HG03039 (cell line): Measurements from ENCODE around the gene SPINK2.

Experiments
- ATAC-seq: cut with Tn5 transposase; IDR thresholded peaks from one replicate; pipeline ENCODE4 v1.9.1; 2021; ENCODE audit warnings: mild to moderate bottlenecking, moderate library complexity; ENCODE audit not compliant: unreplicated experiment

SPINK2 gene, protein sequence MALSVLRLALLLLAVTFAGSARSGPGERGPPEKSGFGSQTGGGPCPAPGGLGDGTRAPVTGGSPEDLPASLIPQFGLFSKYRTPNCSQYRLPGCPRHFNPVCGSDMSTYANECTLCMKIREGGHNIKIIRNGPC

DNA sequence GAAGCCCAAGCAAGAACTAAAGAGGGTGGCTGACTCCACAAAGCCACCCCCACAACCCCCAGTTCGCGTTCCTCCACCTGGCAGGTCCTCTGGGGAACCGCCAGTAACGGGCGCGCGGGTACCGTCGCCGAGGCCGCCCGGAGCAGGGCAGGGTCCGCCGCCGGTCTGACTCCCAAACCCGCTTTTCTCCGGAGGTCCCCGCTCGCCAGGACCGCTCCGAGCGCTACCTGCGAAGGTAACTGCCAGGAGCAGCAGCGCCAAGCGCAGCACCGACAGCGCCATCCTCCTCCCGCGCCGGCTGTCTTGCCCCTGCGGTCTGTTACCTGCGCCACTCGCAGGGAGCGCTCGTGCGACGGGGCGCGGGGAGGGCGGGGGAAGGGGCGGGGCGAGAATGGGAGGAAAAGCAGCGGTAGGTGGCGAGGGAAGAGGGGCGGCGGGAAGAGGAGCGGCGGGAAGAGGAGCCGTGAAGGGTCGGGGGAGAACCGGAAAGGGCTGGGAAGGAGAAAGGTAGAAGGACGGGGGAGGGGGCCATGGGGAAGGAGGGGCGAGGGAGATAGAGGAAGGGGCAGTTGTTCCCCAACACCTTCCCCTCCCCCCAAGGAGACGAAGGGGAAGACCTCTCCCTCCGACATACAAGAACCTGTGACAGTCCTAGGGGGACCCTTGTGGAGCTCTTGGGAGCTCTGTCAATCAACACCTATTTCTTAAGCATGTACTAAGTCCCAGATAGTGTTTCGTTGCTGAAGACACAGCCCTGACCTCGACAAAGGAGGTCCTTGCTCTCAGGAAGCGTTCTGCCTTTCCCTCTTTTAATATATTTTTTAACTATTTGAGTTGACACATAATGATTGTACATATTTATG is at the start of gene SPINK2:
TSS of gene SPINK2 (minus strand) at position 321 of the 863 bp plus-strand sequence. CDS start at position 282, 39 bp downstream.
- ATAC-seq = peak; percentile 47

DNA sequence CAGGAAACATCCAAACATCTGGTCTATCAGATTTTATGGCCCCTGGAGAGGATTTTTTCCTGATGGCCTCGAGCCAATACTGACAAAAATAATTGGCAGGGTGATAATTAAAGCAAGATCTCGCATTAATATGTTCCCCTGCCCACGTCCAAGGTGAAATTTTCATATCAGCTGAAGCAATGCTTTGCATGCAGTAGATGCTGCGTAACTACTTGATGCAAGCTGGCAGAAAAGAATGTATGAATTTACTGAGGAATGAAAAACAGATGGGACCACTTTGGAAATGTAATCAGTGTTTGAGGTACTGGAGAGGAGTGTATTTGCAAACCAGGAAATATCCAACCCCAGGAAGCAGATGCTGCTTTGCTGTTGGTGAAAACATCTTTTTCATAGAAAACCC is 49.4 kb upstream of the SPINK2 start:
- ATAC-seq = no peak

DNA sequence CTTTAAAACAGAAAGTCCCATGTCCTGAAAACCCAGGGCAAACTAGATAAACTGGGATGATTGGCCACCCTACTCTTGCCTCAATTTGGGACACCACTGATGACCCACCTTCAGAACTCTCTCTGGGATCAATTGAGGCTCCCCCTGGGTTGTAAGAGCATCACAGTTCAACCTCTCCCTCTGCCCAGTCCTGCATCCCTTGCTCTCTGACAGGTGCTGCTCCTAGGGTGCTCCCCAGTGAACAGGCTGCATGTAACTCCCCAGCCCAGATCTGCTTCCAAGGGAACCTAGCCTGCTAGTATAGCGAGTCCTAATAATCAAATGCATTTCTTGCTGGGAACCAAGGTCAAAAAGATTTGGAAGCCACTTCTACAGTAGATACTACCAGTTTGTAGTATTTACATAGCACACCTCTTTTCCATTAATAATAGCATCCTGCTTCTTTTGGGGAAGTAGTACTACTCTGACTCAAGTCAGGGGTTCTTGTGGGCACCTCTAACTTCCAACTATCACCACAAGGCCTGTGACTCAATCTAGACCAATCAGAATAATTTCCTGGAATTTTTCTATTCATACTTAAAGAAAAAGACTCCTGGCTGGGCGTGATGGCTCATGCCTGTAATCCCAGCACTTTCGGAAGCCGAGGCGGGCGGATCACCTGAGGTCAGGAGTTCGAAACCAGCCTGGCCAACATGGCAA is 42.1 kb upstream of the SPINK2 start:
- no peak for ATAC-seq

DNA sequence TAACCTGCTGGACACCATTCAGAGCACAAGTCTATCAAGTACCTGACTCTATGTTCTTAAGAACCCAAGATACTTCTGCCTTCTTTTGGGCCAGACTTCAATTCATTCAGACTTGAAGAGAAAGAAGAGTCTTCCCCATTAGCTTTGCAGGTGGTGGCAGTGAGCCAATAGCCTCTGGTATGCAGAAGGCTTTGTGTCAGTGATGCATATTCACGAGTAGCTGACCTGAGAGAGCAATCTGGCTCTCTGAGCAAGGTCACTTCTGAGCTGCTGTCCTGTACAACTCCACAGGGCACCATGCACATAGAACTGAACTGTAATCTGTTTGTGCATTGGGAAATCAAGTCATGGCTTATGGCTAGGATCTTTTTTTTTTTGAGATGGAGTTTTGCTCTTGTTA is 39.9 kb upstream of the SPINK2 start:
- no peak for ATAC-seq

DNA sequence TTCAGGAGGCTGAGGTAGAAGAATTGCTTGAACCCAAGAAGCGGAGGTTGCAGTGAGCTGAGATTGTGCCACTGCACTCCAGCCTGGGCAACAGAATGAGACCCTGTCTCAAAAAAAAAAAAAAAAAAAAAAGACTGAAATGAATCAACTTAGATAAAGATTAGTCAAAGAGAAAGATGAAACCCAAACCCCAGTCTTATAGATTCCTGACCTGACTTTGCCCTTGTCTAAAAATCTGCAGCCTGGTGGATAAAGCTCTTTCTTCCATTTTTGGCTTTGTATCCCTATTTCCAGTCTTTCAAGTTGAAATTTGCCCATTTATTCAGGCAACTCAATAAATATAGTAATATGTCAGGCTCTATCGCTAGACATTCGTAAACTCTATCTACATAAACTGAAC is 39.3 kb upstream of the SPINK2 start:
- ATAC-seq = no peak

DNA sequence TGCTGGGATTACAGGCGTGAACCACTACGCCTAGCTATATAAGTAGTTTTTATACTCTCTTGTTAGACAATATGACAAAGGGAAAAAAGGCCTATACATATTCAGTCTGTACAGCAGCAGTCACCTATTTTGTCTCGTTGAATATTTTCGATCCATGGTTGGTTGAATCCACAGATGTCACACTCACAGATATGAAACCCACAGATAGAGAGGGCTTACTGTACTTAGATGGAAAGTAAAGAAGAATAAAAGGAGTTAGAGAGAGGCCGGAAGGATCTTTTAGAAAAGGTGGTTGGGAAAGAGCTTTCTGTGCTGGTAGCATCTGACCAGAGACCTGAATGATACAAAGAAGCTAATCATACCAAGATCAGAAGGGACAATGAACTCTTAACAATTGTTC is 38.3 kb upstream of the SPINK2 start:
- peak; percentile 52 for ATAC-seq

DNA sequence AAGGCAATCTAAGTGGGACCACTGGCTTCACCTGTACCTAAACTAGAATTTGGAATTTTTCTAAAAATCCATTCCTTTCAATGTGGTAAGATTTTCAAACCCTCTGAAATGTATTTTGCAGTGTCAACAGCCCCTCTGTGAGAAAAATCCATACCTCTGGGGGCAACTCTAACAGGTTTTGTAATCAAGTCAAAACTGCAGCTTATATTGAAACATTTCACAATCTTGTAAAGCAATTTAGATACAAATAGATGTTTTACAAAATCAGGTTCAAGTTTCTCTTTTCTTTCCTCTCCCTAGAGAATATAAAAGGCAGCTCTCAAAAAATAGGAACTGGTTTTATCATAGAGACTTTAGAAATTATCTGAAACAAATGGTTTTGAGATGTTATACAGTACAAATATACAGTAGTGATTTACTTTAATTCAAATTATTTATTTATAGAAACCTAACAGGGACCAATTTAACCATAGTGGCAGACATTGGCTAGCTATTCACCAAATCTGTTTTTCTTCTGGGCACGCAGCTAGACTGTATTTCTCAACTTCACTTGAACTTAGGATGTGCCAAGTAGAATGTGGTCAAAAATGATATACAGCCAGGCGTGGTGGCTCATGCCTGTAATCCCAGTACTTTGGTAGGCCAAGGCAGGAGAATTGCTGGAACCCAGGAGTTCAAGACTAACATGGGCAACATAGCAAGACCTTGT is 36.3 kb upstream of the SPINK2 start:
- no peak for ATAC-seq

DNA sequence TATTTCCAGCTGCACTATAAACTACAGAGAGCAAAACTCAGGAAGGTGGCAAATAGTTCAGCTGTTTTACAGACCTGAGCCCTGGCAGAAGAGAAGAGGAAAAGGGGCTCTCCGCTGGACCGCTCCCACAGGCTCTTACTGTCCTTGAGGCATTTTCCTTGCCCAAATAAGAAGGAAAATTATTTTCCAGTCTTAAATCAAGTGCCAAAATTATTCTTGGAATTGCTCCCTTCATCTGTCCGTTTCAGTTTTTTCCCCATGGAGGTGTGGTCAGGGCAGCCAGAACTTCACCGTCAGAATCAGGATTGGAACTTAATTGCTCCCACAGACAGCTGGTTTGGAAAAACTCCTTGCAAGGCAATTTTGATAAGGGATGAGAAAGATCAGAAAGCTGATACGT is 35.2 kb upstream of the SPINK2 start:
- no peak for ATAC-seq

DNA sequence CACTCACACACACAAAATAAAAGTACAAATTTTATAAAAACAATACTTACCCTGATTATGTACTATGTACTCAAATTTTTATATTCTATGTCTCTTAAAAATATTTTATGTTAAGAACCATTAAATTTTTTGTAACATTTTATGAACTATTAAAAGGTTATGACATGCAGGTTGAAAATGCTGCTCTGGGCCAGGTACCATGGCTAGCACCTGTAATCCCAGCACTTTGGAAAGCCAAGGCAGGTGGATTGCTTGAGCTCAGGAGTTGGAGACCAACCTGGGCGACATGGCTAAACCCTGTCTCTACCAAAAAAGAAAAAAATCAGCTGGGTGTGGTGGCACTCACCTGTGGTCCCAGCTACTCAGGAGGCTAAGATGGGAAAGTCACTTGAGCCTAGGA is 29.4 kb upstream of the SPINK2 start:
- ATAC-seq = no peak

DNA sequence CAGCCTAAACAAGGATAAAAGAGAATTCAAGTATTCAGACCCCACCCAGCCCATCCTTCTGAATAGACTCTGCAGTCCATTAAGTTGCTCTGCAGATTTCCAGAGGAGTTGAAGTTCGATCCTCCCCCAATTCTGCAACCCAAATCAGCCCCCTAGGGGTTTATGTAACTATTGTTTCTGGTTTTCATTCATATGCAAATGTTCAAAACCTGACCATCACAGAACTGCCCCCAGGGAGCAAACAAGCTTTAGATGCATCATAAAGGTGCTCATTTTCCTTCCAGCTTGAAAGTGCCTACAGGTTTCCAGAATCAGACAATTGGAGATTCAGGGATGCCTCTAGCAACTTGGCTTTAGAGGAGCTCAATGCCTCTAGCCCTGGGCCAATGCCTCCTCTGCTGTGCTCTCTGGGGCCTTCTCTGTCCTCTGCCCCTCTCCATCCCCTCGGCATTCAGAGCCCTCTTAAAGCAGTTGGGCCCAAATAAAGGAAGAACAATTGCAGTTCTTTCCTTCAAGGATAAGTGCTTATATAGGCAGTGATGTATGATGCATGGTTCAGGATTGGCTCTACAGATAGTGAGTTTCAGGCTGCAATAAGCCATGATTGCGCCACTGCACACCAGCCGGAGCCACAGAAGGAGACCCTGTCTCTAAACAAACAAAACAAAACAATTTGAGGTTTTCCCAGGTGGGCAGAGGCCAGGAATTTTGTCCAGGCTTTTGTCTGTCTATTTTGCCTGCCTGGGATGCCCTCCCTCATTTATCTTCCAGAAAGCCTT is 23.5 kb upstream of the SPINK2 start:
- no peak for ATAC-seq

DNA sequence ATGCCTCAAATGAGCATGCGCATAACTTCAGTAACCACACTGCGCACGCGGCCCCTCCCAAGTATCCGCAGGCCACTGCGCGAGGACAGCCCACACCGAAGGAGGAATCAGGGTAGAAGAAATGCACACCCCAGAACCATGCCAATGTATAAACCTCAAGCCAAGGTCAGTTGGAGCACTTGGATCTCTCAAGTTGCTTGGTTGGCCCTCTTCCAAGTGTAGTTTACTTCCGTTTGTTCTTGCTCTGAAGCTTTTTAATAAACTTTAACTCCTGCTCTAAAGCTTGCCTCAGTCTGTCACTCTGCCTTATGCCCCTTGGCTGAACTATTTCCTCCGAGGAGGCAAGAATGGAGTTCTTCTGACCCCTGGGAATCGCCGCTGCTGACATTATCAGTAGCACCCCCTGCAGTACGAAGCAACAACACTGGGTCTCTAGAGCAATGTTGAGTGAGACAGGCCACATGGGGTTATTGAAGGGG is 22.0 kb upstream of the SPINK2 start:
- no peak for ATAC-seq

DNA sequence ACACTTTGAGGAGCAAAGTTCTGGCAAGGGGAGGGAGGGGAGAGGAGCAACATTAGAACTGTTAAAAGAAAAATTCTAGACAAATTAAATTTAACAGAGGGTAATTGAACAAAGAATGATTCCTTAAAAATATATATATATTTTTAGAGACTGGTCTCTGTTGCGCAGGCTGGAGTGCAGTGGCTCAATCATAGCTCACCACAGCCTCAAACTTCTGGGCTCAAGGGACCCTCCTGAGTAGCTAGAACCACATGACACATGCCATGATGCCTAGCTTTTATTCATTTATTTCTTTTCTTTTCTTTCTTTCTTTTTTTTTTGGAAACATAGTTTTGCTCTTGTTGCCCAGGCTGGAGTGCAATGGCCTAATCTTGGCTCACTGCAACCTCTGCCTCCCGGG is 19.1 kb upstream of the SPINK2 start:
- ATAC-seq = no peak

DNA sequence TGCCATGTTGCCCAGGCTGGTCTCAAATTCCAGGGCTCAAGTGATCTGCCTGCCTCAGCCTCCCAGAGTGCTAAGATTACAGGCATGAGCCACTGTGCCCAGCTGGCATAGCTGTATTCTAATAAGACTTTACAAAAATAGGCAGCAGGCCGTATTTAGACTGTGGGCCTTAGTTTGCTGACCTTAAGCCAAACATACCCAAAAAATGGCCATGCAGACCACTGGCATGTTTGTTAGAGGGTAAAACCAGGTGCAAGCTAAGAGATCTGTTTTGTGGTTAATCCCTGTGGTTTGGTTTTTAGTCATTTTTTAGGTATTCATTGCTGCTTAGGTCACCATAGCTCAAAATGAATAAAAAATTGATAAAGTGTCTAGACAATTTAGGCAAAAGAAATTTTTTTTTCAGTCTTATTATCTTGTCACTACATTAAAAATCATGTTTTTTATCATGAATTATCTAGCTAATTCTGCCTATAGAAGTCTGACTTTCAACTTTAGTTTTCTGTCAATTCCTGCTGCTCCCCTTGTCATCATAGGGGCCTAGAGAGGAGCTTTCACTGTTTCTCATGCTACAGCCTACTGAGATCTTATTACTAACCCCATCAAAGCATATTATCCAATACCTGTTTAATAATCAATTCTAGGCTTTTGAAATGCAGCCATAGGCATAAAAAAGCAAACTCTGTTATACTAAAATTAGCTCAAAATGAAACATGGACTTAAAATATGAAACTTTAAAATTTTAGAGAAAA is 7.5 kb upstream of the SPINK2 start:
- ATAC-seq = no peak

DNA sequence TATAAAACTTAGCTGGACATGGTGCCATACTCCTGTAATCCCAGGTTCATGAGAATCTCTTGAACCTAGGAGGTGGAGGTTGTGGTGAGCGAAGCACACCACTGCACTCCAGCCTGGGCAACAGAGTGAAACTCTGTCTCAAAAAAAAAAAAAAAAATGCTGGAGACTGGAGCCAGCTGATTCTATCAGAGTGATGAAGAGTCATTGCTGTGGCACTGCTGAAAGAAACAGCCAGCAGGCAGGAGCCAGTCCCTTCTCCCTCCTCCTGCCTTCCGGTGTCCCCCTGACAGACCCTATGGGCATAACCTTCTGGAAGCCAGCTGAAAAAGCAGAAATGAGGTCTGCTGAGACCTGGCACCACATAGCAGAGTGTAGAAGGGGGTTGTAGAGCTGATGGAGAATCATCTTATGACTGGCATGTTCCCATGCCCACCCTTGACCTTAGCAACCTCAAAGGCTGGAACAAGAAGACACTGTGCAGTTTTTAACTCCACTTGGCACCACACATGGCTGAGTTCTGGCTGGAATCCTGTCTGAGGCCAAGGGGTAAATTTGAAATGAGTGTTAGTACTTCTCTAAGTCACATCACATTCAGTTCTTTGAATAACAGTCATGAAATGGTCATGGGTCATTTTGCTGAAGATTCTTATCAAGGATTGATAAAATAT is 2.6 kb upstream of the SPINK2 start:
- ATAC-seq = no peak

DNA sequence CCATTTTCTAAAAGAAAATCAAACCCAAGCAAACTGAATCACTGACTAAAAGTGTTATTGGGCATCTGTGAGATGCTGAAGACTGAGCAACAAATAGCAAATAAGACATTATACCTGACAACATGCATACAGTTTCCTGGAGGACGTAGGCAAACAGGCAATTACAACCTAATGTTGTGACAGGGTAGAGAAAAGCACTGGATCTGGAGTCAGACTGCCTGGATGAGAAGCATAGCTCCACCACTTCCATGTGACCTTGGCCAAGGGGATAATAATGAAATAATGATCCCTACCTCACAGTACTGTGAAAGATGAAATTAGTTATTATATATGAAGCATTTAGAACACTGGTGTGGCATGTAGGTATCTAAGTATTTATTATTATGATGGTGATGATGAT is 2.7 kb downstream of the SPINK2 start:
- no peak for ATAC-seq

DNA sequence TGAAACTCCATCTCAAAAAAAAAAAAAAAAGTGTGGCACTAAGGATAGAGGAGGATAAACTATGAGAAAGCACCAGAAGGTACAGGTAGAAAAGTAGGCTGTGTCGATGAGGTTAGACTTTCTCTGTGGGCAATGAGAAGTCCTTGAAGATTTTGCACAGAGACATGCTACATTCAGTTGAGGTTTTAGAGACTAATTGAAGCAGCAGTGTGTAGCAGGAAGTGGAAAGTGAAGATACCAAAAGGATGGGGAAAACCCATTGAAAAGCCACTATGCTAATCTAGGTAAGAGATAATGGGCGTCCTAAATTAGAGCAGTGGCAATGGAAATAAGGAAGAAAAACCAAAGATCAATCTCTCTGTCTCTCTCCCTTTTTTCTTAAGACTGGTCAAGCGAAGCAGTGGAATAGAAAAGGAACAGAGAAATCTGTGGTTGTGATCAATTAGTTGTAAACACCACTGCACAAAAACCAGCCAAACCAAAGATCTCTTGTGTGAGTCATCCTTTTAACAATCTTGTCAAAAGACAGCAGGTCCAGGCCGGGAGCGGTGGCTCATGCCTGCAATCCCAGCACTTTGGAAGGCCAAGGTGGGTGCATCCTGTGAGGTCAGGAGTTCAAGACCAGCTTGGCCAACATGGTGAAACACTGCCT is 3.5 kb downstream of the SPINK2 start:
- ATAC-seq = peak; percentile 91

DNA sequence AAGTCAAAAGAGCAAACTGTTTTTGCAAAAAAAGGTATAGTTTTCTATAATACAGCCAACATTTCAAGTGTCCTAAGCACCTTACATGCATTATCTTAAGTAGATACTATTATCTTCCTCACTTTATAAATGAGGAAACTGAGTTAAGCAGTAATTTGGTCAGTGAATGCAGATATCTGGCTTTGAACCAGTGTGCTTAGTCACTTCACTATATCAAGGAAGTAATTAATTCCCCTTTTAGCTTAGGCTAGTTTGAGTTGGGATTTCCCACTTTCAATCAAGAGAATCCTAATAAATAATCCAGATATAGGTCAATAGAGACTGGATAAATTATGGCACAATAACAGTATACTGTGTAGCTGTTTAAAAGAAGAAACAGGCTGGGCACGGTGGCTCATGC is 14.8 kb downstream of the SPINK2 start:
- no peak for ATAC-seq

DNA sequence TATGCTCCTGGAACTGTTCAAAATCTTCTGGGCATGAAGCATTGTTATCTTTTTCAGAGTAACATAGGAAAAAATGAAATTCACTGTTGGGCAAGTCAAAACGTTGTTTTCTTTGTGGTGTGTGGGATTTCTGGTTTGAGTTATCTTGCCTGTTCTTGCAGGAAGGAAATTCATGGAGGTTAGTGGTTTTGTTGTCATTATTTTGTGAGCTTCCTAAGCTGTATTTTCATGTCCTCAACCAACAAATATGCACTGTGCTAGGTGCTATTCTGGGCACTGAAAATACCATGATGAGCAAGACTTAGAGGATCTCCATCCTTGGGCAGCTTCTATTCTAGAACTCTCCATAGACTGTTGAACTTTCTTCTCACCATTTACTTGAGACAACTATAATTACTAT is 16.9 kb downstream of the SPINK2 start:
- ATAC-seq = no peak

DNA sequence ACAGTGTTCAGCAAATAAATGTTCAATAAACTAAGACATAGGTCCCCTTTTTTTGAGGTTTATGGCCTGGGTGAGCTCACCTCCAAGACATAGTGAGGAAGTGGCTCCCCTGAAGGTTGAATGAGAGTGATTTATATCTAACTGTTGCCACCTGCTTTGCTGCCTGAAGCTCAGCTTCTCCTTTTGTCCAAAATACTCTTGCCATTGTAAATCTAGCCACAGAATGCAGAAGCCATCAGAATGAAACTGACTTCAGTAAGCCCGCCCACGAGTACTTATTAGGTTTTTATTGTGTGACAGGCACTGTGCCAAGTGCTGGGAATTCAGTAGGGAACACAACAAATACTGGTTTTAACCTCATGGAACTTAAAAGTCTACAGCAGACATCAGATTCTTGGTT is 18.0 kb downstream of the SPINK2 start:
- ATAC-seq = no peak
